A673 (cell line): ENCODE results near the gene MRPL50. TPM values are rescaled to one million over a fixed set of nuclear protein-coding genes. Genes with fewer than 3 reads are reported as not detected.

Experiments used
- BruUV-seq: library from RNA; stranded (reverse); fragments of 400-500 nt; replicated peaks from 2 replicates; lab custom pipeline; 2021; lab: Mats Ljungman, UMichigan
- CTCF ChIA-PET: fragments of 300-600 bp; sonication (Branson Sonifier 250); formaldehyde crosslinking; loops from one replicate; lab custom pipeline; 2022; ENCODE audit warnings: antibody characterized with exemption; lab: Charles Lee
- POLR2A ChIA-PET: fragments of 300-600 bp; sonication (Branson Sonifier 250); formaldehyde crosslinking; loops from one replicate; lab custom pipeline; 2022; ENCODE audit warnings: antibody characterized with exemption; ENCODE audit not compliant: low non-redundant PET; lab: Charles Lee
- DNase-seq: peaks from one replicate; pipeline ENCODE4 v3.0.0-alpha.2; 2015; ENCODE audit warnings: low spot score
- H3K27ac ChIP-seq: fragments of 200-600 bp; sonication (generic); 2 replicates; pipeline ENCODE4 v1.5.1; 2016; ENCODE audit warnings: mixed run types, low read depth, mild to moderate bottlenecking, mixed read lengths, antibody characterized with exemption, low read length; ENCODE audit not compliant: poor library complexity, severe bottlenecking
- H3K27me3 ChIP-seq: fragments of 200-600 bp; sonication (generic); replicated peaks from 2 replicates; pipeline ENCODE4 v1.6.1; 2017; ENCODE audit warnings: mixed run types, low read depth, mild to moderate bottlenecking, mixed read lengths, antibody characterized with exemption, low read length; ENCODE audit not compliant: insufficient read depth, poor library complexity
- H3K36me3 ChIP-seq: fragments of 200-600 bp; sonication (generic); 2 replicates; pipeline ENCODE4 v1.6.1; 2016; ENCODE audit warnings: mixed run types, mild to moderate bottlenecking, mixed read lengths, antibody characterized with exemption, low read length; ENCODE audit not compliant: insufficient read depth, poor library complexity, severe bottlenecking
- H3K4me1 ChIP-seq: fragments of 200-600 bp; sonication (generic); 2 replicates; pipeline ENCODE4 v1.6.1; 2017; ENCODE audit warnings: mixed run types, mild to moderate bottlenecking, mixed read lengths, antibody characterized with exemption, low read length; ENCODE audit not compliant: insufficient read depth, poor library complexity, severe bottlenecking
- H3K4me3 ChIP-seq: fragments of 200-600 bp; sonication (generic); 2 replicates; pipeline ENCODE4 v1.5.1; 2016; ENCODE audit warnings: low read depth, mixed run types, mild to moderate bottlenecking, mixed read lengths, low read length; ENCODE audit not compliant: poor library complexity, severe bottlenecking
- H3K9me3 ChIP-seq: fragments of 200-600 bp; sonication (generic); 2 replicates; pipeline ENCODE4 v1.6.1; 2016; ENCODE audit warnings: mixed run types, low read depth, mild to moderate bottlenecking, mixed read lengths, antibody characterized with exemption, low read length; ENCODE audit not compliant: poor library complexity, severe bottlenecking
- EZH2 ChIP-seq: fragments of 200-600 bp; sonication (generic); IDR thresholded peaks from 2 replicates; pipeline ENCODE4 v1.6.1; 2017; ENCODE audit warnings: borderline replicate concordance, low read depth, mild to moderate bottlenecking, mixed read lengths, antibody characterized with exemption, low read length; ENCODE audit not compliant: poor library complexity, severe bottlenecking
- intact Hi-C: fragments of 100-400 bp; cut with micrococcal nuclease; formaldehyde crosslinking; loops from one replicate; pipeline ENCODE4 v1.10.0; 2022; ENCODE audit not compliant: unreplicated experiment
- total RNA-seq: library from RNA; stranded (reverse); gene quantifications from 2 replicates; pipeline ENCODE4 v1.2.3, GENCODE V29; 2021
- TF ChIP-seq, protein P1 (sequence below): fragments of 300-800, 200-600 bp; sonication (generic); conservative IDR thresholded peaks from 2 replicates; pipeline ENCODE4 v1.5.1; 2017; ENCODE audit warnings: low read depth, mild to moderate bottlenecking, antibody characterized with exemption, low read length, moderate library complexity, mixed read lengths

The MRPL50 gene
- total RNA-seq, 1 experiment from 2014 or later = 17.0 TPM

DNA sequence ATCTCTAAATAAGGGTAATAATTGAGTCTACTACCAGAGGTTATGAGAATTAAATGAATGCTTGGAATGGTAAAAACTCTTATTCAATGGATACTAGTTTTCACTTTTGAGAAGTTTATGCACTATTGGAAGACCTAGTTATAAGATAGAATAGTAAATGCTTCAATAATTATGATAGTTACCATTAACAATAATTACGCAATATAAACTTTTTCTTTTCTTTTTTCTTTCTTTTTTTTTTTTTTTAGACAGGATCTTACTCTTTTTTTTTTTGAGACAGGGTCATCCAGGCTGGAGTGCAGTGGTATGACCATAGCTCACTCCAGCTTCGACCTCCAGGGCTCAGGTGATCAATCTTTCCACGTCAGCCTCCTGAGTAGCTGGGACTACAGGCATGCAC is 30.5 kb upstream of the MRPL50 start:
- Histone ChIP-seq H3K4me3 (no peak overlapping the region), H3K4me1 (no peaks in the 10 kb centered on the region), H3K9me3 (no peaks in the 10 kb centered on the region), H3K27me3 (peaks cover 16% of the 10 kb centered on the region), H3K36me3 (no peaks in the 10 kb centered on the region), H3K27ac (no peak overlapping the region)
- ChIA-PET POLR2A (no interaction called here), CTCF (no interaction called here)
- TF ChIP-seq EZH2 = no peak
- TF ChIP-seq, protein P1, sequence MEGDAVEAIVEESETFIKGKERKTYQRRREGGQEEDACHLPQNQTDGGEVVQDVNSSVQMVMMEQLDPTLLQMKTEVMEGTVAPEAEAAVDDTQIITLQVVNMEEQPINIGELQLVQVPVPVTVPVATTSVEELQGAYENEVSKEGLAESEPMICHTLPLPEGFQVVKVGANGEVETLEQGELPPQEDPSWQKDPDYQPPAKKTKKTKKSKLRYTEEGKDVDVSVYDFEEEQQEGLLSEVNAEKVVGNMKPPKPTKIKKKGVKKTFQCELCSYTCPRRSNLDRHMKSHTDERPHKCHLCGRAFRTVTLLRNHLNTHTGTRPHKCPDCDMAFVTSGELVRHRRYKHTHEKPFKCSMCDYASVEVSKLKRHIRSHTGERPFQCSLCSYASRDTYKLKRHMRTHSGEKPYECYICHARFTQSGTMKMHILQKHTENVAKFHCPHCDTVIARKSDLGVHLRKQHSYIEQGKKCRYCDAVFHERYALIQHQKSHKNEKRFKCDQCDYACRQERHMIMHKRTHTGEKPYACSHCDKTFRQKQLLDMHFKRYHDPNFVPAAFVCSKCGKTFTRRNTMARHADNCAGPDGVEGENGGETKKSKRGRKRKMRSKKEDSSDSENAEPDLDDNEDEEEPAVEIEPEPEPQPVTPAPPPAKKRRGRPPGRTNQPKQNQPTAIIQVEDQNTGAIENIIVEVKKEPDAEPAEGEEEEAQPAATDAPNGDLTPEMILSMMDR = no peak
- no peak for DNase-seq
- BruUV-seq = no TSS peak
- intact Hi-C loops = no loop called here

DNA sequence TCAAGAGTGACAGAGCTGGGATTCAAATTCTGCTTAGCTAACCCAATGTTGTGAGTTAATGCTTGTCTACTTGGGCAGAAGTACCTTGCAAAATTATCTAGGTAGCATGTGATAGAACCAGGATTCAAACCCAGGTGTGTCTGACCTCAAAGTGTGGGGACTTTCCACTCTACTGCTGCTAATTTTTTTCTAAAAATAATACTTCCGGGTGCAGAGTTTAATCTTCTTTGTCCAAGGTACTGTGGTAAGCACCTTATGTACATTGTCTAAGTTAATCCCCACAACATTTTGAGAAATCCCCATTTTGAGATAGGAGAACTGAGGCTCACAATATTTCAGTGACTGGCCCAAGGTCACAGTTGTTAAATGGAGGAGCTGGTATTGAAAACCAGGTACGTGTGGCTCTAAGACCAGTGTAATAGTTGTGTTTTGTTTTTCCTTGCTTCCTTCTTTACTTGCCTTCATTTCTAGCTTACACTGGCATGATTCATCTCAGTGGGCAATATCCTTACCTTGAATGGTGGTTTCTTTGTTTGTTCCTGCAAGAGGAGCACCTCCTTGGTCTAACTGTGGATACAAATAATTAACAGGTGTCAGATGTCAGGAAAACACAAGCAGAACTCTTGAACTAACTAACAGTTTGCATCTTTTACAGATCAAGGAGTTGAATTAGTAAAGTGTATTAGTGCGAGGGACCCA is 29.7 kb upstream of the MRPL50 start:
- H3K27ac ChIP-seq = no peak overlapping the region
- no peaks in the 10 kb centered on the region for H3K4me1 ChIP-seq
- intact Hi-C loops = no loop called here
- TF ChIP-seq, protein P1 = no peak
- TF ChIP-seq EZH2 = no peak
- no peaks in the 10 kb centered on the region for H3K9me3 ChIP-seq
- ChIA-PET POLR2A (no interaction called here), CTCF (no interaction called here)
- no peak for DNase-seq
- H3K27me3 ChIP-seq = peaks cover 18% of the 10 kb centered on the region
- no peaks in the 10 kb centered on the region for H3K36me3 ChIP-seq
- BruUV-seq = no TSS peak
- no peak overlapping the region for H3K4me3 ChIP-seq

DNA sequence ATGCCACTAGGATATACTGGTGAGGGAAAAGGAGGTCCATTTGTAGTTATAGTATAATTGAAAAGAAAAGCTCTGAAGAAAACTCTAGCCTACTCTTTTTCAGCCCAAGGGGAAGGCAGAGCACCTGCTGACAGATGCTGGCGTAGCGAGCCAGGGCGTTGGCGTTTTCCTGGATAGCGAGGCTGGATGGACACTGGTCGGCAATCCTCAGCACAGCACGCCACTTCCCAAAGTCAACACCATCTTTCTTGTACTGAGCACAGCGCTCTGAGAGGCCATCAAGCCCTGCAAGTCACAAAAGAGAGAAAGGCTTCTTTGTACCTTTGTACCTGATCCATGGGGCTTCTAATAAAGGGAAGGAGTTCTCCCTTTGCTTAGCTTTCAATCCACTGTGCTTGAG is 28.9 kb upstream of the MRPL50 start:
- TF ChIP-seq, protein P1 = no peak
- no peak for TF ChIP-seq EZH2
- ChIA-PET CTCF (no interaction called here), POLR2A (no interaction called here)
- peaks cover 18% of the 10 kb centered on the region for H3K27me3 ChIP-seq
- no peaks in the 10 kb centered on the region for H3K4me1 ChIP-seq
- H3K27ac ChIP-seq = no peak overlapping the region
- H3K4me3 ChIP-seq = no peak overlapping the region
- no peaks in the 10 kb centered on the region for H3K36me3 ChIP-seq
- no TSS peak for BruUV-seq
- intact Hi-C loops = no loop called here
- no peak for DNase-seq
- no peaks in the 10 kb centered on the region for H3K9me3 ChIP-seq
